HG02763 (cell line): ENCODE data around the gene RPL38.

ENCODE experiments used
- ATAC-seq: cut with Tn5 transposase; IDR thresholded peaks from one replicate; pipeline ENCODE4 v1.9.1; 2021; ENCODE audit warnings: mild to moderate bottlenecking, moderate library complexity; ENCODE audit not compliant: unreplicated experiment

Gene RPL38

DNA sequence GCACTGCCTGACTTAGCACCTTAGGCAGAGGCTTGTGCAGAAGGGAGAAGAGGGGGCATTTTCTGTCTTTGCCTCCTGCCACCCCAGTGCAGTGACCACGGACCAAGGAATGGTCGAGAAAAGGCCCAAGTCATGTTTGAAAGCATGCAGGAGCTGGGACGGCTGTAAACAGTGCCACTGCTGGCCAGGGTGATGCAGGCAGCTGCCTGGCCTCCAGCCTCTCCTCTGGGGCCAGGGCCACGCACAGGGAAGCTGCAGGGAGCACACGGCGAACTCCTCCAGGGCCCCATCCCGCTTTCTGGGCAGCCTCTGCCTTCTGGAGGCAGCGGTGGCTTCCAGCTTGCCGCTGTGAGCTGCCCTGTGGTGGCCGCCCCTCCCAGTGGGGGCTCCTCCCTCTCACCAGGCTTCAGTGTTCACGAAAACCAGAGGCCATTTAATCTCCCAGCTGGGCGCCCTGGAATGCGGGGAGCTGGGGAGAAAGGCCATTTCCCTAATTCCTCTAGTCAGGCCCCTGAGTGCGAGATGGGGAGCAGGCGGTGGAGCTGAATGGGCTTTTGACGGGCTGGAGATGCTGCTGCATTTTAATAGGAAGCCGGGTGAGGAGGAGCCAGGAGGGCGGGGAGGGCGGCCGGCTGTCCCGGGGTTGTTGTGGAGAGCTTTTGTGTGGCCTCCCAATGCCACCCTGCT lies 41.8 kb downstream of the RPL38 start:
- no peak for ATAC-seq

DNA sequence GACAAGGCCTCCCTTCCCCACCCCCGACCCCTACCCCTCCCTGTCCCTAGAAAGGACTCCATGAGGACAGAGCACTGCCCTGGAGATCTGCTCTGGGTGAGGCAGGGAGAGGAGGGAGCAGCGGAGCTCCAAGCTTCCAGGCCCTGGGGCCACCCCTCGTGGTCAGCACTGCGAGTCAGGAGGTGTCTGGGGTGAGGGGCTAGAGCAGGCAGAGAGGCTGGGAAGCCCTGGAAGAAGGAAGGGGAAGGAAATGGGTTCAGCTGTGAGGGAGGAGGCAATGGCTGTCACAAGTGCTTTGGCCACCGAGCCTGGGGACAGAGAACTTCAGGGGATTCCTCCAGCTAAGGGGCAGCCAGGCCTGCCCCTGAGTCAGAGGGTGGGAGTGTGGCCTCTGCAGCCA lies 42.4 kb downstream of the RPL38 start:
- no peak for ATAC-seq

- no peak for ATAC-seq
Observed at GRCh38 chr17:74249590-74250270, 46.3 kb downstream of the RPL38 start.

GRCh38 chr17:74250324-74250995 lies 47.0 kb downstream of the RPL38 start:
- ATAC-seq: no peak

DNA sequence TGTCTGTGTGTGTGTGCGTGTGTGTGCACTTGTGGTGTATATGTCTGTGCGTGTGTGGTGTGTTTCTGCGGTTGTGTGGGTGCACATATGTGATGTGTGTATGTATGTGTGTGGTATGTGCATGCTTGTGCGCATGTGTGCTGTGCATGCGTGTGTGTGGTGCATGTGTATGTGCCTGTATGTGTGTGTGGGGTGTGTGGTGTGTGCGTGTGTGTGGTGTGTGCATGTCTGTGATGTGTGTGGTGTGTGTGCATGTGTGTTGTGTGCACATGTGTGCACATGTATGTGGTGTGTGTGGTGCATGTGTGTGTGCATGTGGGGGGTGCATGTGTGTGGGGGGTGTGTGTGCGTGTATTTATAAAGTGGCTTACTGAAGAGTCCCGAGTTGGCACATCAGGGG lies 47.6 kb downstream of the RPL38 start:
- no peak for ATAC-seq

DNA sequence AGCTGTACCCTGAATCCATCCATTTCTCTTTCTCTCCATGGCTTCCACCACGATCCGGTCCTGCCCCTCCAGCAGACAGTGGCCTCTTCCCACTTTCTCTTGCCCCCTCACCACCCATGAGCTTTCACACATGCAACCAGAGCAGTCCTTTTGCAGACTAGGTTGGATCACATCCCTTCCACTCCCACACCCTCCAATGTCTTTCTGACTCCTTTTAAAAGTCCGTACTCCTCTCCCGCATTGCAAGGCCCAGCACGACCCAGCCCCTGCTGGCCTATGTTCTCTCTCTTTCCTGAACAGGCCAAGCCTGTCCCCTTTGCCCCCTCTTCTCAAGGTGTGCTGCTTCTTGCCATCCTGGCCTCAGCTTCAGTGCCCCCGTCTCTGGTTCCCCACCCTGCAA lies 48.1 kb downstream of the RPL38 start:
- ATAC-seq: no peak

GRCh38 chr17:74252211-74252610 lies 48.7 kb downstream of the RPL38 start:
- ATAC-seq: no peak

- ATAC-seq: no peak
Observed at GRCh38 chr17:74253036-74253435, 49.6 kb downstream of the RPL38 start.

GRCh38 chr17:74257311-74257710 lies 53.8 kb downstream of the RPL38 start:
- no peak for ATAC-seq

GRCh38 chr17:74259667-74260524 lies 56.4 kb downstream of the RPL38 start:
- no peak for ATAC-seq
